Right lobe of liver (tissue), 6 donors: Measurements from ENCODE around the gene BAIAP2L2. TPM values are rescaled to one million over a fixed set of nuclear protein-coding genes. Genes with fewer than 3 reads are reported as not detected.
"Not testable (repeated sequence)": the region's sequence is repeated elsewhere in the genome, so short reads cannot be mapped to it uniquely, and the experiment has no call there.

Experiments
- ATAC-seq, 4 donors: fragments of 200-7000 bp; cut with Tn5 transposase; one replicate each; pipeline ENCODE4 v1.9.1; 2020; ENCODE audit warnings: mild to moderate bottlenecking in 4 of 4, moderate library complexity in 4 of 4
- DNase-seq, 3 donors: peaks; one replicate each; pipeline ENCODE4 v3.0.0-alpha.2; 2020
- H3K27ac ChIP-seq, 3 donors: fragments of 200-600 bp; one replicate each; pipeline ENCODE4 v1.8.0; 2022
- H3K27me3 ChIP-seq, 2 donors: fragments of 200-600 bp; one replicate each; pipeline ENCODE4 v1.8.0; 2022
- H3K36me3 ChIP-seq, 4 donors: fragments of 200-600 bp; sonication (generic) in 1 of 4; one replicate each; pipeline versions ENCODE4 v1.5.1 to v1.8.0; 2017 to 2022; ENCODE audit warnings: control low read depth in 1 of 4
- H3K4me1 ChIP-seq, 4 donors: fragments of 200-600 bp; sonication (generic) in 1 of 4; one replicate each; pipeline versions ENCODE4 v1.5.1 to v1.8.0; 2017 to 2022; ENCODE audit warnings: control low read depth in 1 of 4
- H3K4me3 ChIP-seq, 3 donors: fragments of 200-600 bp; one replicate each; pipeline ENCODE4 v1.8.0; 2022
- H3K9me3 ChIP-seq, 4 donors: fragments of 200-600 bp; sonication (generic) in 1 of 4; one replicate each; pipeline versions ENCODE4 v1.5.1 to v1.8.0; 2017 to 2022; ENCODE audit warnings: control low read depth in 1 of 4
- POLR2A ChIP-seq: fragments of 450-650 bp; IDR thresholded peaks from one replicate; pipeline ENCODE4 v1.6.1; 2017; ENCODE audit warnings: antibody characterized with exemption, mild to moderate bottlenecking
- WGBS: methylation state at CpG from one replicate; pipeline ENCODE4 v1.1.6; 2018; ENCODE audit warnings: low coverage, low lambda C conversion rate; ENCODE audit not compliant: insufficient coverage; ENCODE audit errors: missing lambda C conversion rate; 5-methylcytosine and 5-hydroxymethylcytosine counted together
- intact Hi-C, 2 donors: fragments of 100-400 bp; cut with DNase I; formaldehyde crosslinking; loops; one replicate each; pipeline versions ENCODE4 v1.11.2 to v1.14.1; 2022
- total RNA-seq, 6 experiments: library from RNA; depleted of rRNA in 2 of 6; stranded (reverse); fragments of >200 nt in 2 of 6; fragmentation: NEBNext Ultra II Directional in 3 of 6; extraction: Animal tissue kit (Norgen Biotek cat#: 25700) in 3 of 6; gene quantifications; one replicate each; pipeline versions ENCODE4 v1.1.0 to v1.2.4, GENCODE V29; 2016 to 2023
- TF ChIP-seq, protein P1 (sequence below), 4 donors: fragments of 200-600 bp in 3 of 4; fragments of 450-650 bp in 1 of 4; IDR thresholded peaks; one replicate each; pipeline versions ENCODE4 v1.5.1 to v1.8.0; 2016 to 2022; ENCODE audit warnings: antibody characterized with exemption in 4 of 4, mild to moderate bottlenecking in 2 of 4
- donor health status: DM: no; HTN: yes; CAD: no.
- donor health status: DM: no; HTN: no; CAD: no.
- donor health status: DM: no; HTN: no; CAD: no.
- donor health status: DM: no; HTN: yes; CAD: no.
- donor health status: DM: no; HTN: yes; CAD: no.

Gene BAIAP2L2
- total RNA-seq, 6 experiments from 2014 or later: 0.79 to 5.0 (median 1.4) TPM

GRCh38 chr22:38079804-38080203 lies 30.7 kb downstream of the BAIAP2L2 start:
- intact Hi-C loops: no loop called here
- H3K27me3 ChIP-seq: no peaks in the 10 kb centered on the region
- H3K4me1 ChIP-seq: peaks cover 0 to 11% (median 0%) of the 10 kb centered on the region in 4 donors
- no peak overlapping the region for H3K4me3 ChIP-seq
- peaks cover 0 to 2% (median 0%) of the 10 kb centered on the region in 4 donors for H3K36me3 ChIP-seq
- H3K27ac ChIP-seq: no peak overlapping the region
- DNase-seq (peak in 2 of 3 donors; percentile 9 to 46), ATAC-seq (no peak)
- WGBS: 60% methylated on average over 1 of the region's 7 CpGs
- no peak for TF ChIP-seq POLR2A
- TF ChIP-seq, protein P1, sequence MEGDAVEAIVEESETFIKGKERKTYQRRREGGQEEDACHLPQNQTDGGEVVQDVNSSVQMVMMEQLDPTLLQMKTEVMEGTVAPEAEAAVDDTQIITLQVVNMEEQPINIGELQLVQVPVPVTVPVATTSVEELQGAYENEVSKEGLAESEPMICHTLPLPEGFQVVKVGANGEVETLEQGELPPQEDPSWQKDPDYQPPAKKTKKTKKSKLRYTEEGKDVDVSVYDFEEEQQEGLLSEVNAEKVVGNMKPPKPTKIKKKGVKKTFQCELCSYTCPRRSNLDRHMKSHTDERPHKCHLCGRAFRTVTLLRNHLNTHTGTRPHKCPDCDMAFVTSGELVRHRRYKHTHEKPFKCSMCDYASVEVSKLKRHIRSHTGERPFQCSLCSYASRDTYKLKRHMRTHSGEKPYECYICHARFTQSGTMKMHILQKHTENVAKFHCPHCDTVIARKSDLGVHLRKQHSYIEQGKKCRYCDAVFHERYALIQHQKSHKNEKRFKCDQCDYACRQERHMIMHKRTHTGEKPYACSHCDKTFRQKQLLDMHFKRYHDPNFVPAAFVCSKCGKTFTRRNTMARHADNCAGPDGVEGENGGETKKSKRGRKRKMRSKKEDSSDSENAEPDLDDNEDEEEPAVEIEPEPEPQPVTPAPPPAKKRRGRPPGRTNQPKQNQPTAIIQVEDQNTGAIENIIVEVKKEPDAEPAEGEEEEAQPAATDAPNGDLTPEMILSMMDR (IDR thresholded peaks at IDR 0.05): no peak
- no peaks in the 10 kb centered on the region for H3K9me3 ChIP-seq

DNA sequence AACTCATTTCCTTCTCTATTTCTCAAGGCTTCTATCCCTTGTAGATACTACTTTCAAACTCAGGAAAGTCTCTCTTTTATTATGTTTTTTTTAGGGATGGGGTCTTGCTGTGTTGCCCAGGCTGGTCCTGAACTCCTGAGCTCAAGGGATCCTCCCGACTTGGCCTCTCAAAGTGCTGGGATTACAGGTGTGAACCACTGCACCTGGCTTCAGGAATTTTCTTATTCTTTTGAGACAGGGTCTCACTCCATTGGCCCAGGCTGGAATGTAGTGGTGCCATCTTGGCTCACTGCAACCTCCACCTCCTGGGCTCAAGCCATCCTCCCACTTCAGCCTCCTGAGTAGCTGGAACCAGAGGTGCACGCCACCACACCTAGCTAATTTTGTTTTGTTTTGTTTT lies 31.3 kb downstream of the BAIAP2L2 start:
- peaks cover 0 to 14% (median 0%) of the 10 kb centered on the region in 4 donors for H3K4me1 ChIP-seq
- H3K4me3 ChIP-seq, H3K27me3 ChIP-seq, H3K36me3 ChIP-seq, H3K9me3 ChIP-seq, intact Hi-C loops, ATAC-seq, H3K27ac ChIP-seq: not testable (repeated sequence)
- WGBS: 76% methylated on average over 2 of the region's 2 CpGs
- peak in 1 of 3 donors; percentile 4 for DNase-seq

DNA sequence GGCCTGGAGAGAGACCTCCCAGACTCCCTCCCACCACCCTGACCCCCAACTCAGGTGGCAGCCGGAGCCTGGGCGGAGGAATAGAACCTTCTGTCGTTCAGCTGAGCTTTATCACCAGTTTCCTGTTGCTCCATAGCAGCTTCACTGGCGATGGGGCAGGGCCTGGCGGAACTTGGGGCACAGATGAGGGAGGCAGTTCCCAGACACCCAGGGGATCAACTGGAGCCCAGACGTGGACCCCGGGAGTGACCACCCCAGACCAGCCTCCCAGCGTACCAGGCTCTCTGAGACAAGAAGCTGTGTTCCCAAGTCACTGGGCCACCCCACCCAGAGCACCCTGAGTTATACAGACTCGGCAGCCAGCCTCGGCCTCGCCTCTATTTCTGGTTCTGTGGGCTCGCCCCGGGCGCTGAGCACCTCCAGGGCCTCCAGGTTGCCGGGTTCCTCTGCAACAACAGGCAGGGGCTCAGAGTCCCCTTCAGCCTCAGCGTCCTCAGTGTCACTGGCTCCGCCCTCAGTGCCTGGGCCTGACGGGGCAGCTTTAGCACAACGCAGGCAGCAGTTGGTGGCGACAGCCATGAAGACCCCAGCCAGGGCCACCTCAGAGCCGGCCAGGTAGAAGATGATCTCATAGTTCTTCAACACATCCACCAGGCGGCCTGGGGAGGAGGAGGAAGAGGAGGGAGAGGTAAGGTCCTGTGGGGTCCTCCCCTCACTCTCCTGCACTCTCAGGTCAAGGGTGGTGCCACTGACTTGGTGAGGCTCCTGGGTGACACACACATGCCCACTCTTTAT lies 32.2 kb downstream of the BAIAP2L2 start:
- intact Hi-C loops: no loop called here
- H3K27me3 ChIP-seq: no peaks in the 10 kb centered on the region
- ATAC-seq (no peak), DNase-seq (peak in 2 of 3 donors; percentile 10 to 46)
- no peaks in the 10 kb centered on the region for H3K9me3 ChIP-seq
- TF ChIP-seq POLR2A: no peak
- TF ChIP-seq, protein P1 (IDR thresholded peaks at IDR 0.05): no peak
- H3K27ac ChIP-seq: no peak overlapping the region
- 83% methylated on average over 6 of the region's 22 CpGs for WGBS
- peaks cover 0 to 14% (median 0%) of the 10 kb centered on the region in 4 donors for H3K4me1 ChIP-seq
- H3K36me3 ChIP-seq: peaks cover 0 to 4% (median 0%) of the 10 kb centered on the region in 4 donors
- no peak overlapping the region for H3K4me3 ChIP-seq

DNA sequence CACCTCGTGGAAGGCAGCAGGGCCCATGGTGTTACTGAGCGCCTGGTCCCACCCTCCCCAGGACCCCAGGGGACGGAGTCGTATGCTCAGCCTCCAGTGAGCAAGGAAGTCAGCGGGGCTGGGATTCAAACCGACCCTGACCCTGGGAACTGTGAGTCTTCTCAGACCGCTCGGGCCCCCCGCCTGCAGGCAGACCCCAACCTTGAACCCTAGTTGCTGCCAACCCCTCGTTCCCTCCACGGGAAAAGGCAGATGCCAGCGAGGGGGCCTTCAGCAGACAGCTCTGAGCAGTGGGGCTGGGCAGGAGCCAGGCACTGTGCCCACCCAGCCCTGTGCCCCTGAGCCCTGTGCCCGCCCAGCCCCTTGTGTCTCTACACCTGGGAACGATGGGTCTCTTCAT lies 32.9 kb downstream of the BAIAP2L2 start:
- Histone ChIP-seq H3K36me3 (peaks cover 0 to 9% (median 3%) of the 10 kb centered on the region in 4 donors), H3K27me3 (no peaks in the 10 kb centered on the region), H3K4me3 (no peak overlapping the region), H3K27ac (no peak overlapping the region), H3K4me1 (peaks cover 0 to 14% (median 0%) of the 10 kb centered on the region in 4 donors), H3K9me3 (no peaks in the 10 kb centered on the region)
- ATAC-seq (no peak), DNase-seq (peak in 2 of 3 donors; percentile 13 to 42)
- intact Hi-C loops: no loop called here
- TF ChIP-seq, protein P1 (IDR thresholded peaks at IDR 0.05): no peak
- TF ChIP-seq POLR2A: no peak
- 100% methylated on average over 1 of the region's 14 CpGs for WGBS

DNA sequence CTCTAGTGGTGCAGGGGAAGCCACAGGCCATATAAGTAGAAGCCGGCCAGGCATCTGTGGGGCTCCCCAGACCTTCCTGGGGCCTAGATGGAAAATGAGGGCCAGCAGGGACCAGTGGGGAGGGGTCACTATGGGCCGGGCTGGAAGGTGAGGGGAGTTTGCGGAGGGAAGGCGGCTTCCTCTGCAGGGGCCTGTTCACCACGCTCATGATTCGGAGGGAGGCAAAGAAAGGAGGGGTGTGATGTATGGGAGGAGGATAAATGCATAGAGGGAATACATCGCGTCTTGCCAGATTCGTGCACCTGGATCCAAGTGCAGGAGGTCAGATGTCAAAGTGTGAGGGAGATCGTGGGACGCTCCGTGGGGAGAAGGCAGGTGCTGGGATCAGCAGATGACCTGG lies 33.4 kb downstream of the BAIAP2L2 start:
- Histone ChIP-seq H3K9me3 (no peaks in the 10 kb centered on the region), H3K4me1 (peaks cover 0 to 14% (median 0%) of the 10 kb centered on the region in 4 donors), H3K4me3 (no peak overlapping the region), H3K36me3 (peaks cover 0 to 11% (median 5%) of the 10 kb centered on the region in 4 donors), H3K27me3 (no peaks in the 10 kb centered on the region), H3K27ac (no peak overlapping the region)
- 76% methylated on average over 9 of the region's 12 CpGs for WGBS
- no peak for ATAC-seq
- TF ChIP-seq, protein P1 (IDR thresholded peaks at IDR 0.05): no peak
- no peak for TF ChIP-seq POLR2A
- intact Hi-C loops: no loop called here
- no peak for DNase-seq
